ENCODE data around the gene MCM9.
"Not testable (repeated sequence)": the region's sequence is repeated elsewhere in the genome, so short reads cannot be mapped to it uniquely, and the experiment has no call there.

Gene MCM9

DNA sequence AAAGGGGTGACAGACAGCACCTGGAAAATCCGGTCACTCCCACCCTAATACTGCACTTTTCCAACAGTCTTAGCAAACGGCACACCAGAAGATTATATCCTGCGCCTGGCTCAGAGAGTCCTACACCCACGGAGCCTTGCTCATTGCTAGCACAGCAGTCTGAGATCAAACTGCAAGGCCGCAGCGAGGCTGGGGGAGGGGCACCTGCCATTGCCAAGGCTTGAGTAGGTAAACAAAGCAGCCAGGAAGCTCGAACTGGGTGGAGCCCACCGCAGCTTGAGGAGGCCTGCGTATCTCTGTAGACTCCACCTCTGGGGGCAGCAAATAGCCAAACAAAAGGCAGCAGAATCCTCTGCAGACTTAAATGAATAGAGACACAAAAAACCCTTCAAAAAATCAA is 138.4 kb downstream of the MCM9 start:
- H3K36me3 ChIP-seq (ENCODE audit: control insufficient read depth in 2 of 2, insufficient read depth in 1 of 2, low read length in 2 of 2); H3K27ac ChIP-seq (ENCODE audit: extremely low read depth, low read depth, low read length); H3K9me3 ChIP-seq (ENCODE audit: control insufficient read depth, insufficient read depth, low read depth, low read length); H3K4me1 ChIP-seq (ENCODE audit: control insufficient read depth, insufficient read depth, low read length); H3K4me3 ChIP-seq (ENCODE audit: low read depth, low read length); CTCF ChIA-PET; POLR2A ChIA-PET: not testable (repeated sequence)

DNA sequence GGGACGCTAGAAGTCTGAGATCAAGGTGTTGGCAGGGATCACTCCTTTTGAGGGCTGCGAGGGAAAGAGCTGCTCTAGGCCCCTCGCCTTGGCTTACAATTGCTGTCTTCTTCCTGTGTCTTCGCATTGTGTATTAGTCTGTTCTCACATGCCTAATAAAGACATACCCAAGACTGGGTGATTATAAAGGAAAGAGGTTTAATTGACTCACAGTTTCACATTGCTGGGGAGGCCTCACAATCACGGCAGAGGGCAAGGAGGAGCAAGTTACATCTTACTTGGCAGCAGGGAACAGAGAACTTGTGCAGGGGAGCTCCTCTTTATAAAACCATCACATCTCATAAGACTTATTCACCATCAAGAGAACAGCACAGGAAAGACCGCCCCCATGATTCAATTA is 143.5 kb downstream of the MCM9 start:
- CTCF ChIA-PET = interaction anchor here (0.6 to 7.6 kb wide), 2 partner anchors 10 to 39 kb away, joined by 4 to 47 read pairs; no protein-coding TSS in a partner anchor
- POLR2A ChIA-PET = no interaction called here
- peaks cover 2% of the 10 kb centered on the region; the same call in 1 of the 2 replicates for H3K4me1 ChIP-seq (ENCODE audit: control insufficient read depth, insufficient read depth, low read length)
- H3K9me3 ChIP-seq (ENCODE audit: control insufficient read depth, insufficient read depth, low read depth, low read length) = no peaks in the 10 kb centered on the region
- no peak overlapping the region for H3K4me3 ChIP-seq (ENCODE audit: low read depth, low read length)
- no peak overlapping the region for H3K27ac ChIP-seq (ENCODE audit: extremely low read depth, low read depth, low read length)
- no peaks in the 10 kb centered on the region for H3K36me3 ChIP-seq (ENCODE audit: control insufficient read depth in 2 of 2, insufficient read depth in 1 of 2, low read length in 2 of 2)
- TF ChIP-seq RBAK (tag by site-specific recombination; IDR thresholded peaks at IDR 0.05) = no peak
- TF ChIP-seq ZSCAN23 (tag by site-specific recombination; IDR thresholded peaks at IDR 0.05) = no peak

GRCh38 chr6:118789954-118790353 is 145.0 kb downstream of the MCM9 start:
- POLR2A ChIA-PET = no interaction called here
- H3K9me3 ChIP-seq (ENCODE audit: control insufficient read depth, insufficient read depth, low read depth, low read length) = no peaks in the 10 kb centered on the region
- TF ChIP-seq ZNF211 (tag by site-specific recombination; IDR thresholded peaks at IDR 0.05; ENCODE audit: low read depth) = no peak
- TF ChIP-seq ZNF362 (tag by site-specific recombination; IDR thresholded peaks at IDR 0.05) = 0 out of 2 replicates have a peak, but pooled peaks have one; percentile 4
- H3K4me3 ChIP-seq (ENCODE audit: low read depth, low read length) = no peak overlapping the region
- CTCF ChIA-PET = interaction anchor here (0.9 to 7.6 kb wide), 2 partner anchors 11 to 187 kb away, joined by 3 to 47 read pairs; no protein-coding TSS in a partner anchor
- H3K27ac ChIP-seq (ENCODE audit: extremely low read depth, low read depth, low read length) = no peak overlapping the region
- no peaks in the 10 kb centered on the region for H3K36me3 ChIP-seq (ENCODE audit: control insufficient read depth in 2 of 2, insufficient read depth in 1 of 2, low read length in 2 of 2)
- peaks cover 2% of the 10 kb centered on the region; the same call in 1 of the 2 replicates for H3K4me1 ChIP-seq (ENCODE audit: control insufficient read depth, insufficient read depth, low read length)

DNA sequence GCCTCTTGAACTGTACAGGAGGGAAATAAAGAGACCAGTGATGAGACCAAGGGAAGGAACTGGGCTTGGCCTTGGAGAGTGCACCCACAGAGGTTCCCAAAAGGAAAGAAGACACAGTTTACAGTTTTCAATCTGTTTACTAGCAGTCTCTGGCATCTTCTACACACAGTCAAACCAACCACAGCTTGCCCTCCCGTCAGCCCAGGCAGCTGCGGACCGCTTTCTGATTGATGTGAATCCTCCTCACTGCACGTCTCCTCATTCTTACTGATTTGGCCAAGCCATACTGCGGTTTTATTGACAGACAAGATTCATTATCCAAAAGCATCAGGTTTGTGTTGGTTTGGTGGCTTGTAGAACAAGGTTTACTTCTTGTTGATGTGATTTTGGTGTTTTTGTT is 145.5 kb downstream of the MCM9 start:
- CTCF ChIA-PET = interaction anchor here (0.9 to 7.6 kb wide), 3 partner anchors 12 to 223 kb away, joined by 3 to 47 read pairs (median 4); no protein-coding TSS in a partner anchor
- no peak overlapping the region for H3K27ac ChIP-seq (ENCODE audit: extremely low read depth, low read depth, low read length)
- no peak overlapping the region for H3K4me3 ChIP-seq (ENCODE audit: low read depth, low read length)
- H3K36me3 ChIP-seq (ENCODE audit: control insufficient read depth in 2 of 2, insufficient read depth in 1 of 2, low read length in 2 of 2) = no peaks in the 10 kb centered on the region
- no peak for TF ChIP-seq HIC1 (tag by site-specific recombination; IDR thresholded peaks at IDR 0.05)
- TF ChIP-seq, protein P1, sequence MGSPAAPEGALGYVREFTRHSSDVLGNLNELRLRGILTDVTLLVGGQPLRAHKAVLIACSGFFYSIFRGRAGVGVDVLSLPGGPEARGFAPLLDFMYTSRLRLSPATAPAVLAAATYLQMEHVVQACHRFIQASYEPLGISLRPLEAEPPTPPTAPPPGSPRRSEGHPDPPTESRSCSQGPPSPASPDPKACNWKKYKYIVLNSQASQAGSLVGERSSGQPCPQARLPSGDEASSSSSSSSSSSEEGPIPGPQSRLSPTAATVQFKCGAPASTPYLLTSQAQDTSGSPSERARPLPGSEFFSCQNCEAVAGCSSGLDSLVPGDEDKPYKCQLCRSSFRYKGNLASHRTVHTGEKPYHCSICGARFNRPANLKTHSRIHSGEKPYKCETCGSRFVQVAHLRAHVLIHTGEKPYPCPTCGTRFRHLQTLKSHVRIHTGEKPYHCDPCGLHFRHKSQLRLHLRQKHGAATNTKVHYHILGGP (tag by site-specific recombination; IDR thresholded peaks at IDR 0.05) = no peak
- no peak for TF ChIP-seq ZNF354C (tag by site-specific recombination; IDR thresholded peaks at IDR 0.05; ENCODE audit: borderline replicate concordance, low read depth)
- 0 out of 2 replicates have a peak, but pooled peaks have one; percentile 55 for TF ChIP-seq ZNF362 (tag by site-specific recombination; IDR thresholded peaks at IDR 0.05)
- no peak for TF ChIP-seq ZNF707 (tag by site-specific recombination; IDR thresholded peaks at IDR 0.05)
- TF ChIP-seq ZNF18 (tag by site-specific recombination; IDR thresholded peaks at IDR 0.05) = no peak
- no peaks in the 10 kb centered on the region for H3K9me3 ChIP-seq (ENCODE audit: control insufficient read depth, insufficient read depth, low read depth, low read length)
- POLR2A ChIA-PET = no interaction called here
- peaks cover 5% of the 10 kb centered on the region for H3K4me1 ChIP-seq (ENCODE audit: control insufficient read depth, insufficient read depth, low read length)
